Measurements from ENCODE around the gene CDK14.
A peak's percentile ranks its signal among the peaks of the same experiment; 100 is the strongest.

The CDK14 gene

GRCh38 chr7:91242097-91242844, 646.1 kb downstream of the CDK14 start:
- DNase-seq = peak; percentile 6

GRCh38 chr7:91243591-91244301, 647.6 kb downstream of the CDK14 start:
- DNase-seq = peak; percentile 47

- no peak for DNase-seq
Observed at GRCh38 chr7:91247500-91247899, 651.4 kb downstream of the CDK14 start.

- no peak for DNase-seq
Observed at GRCh38 chr7:91248996-91249395, 652.9 kb downstream of the CDK14 start.

GRCh38 chr7:91249506-91250233, 653.5 kb downstream of the CDK14 start:
- no peak for DNase-seq

- DNase-seq = no peak
Observed at GRCh38 chr7:91250706-91251105, 654.6 kb downstream of the CDK14 start.

GRCh38 chr7:91251877-91252276, 655.8 kb downstream of the CDK14 start:
- no peak for DNase-seq
